Medulla oblongata (tissue), 1 donor: ENCODE data around the gene LMF1.
"Not testable (repeated sequence)": the region's sequence is repeated elsewhere in the genome, so short reads cannot be mapped to it uniquely, and the experiment has no call there.

Experiments
- DNase-seq: peaks from one replicate; pipeline ENCODE4 v3.0.0-alpha.2; 2015; ENCODE audit errors: extremely low spot score

LMF1 gene

DNA sequence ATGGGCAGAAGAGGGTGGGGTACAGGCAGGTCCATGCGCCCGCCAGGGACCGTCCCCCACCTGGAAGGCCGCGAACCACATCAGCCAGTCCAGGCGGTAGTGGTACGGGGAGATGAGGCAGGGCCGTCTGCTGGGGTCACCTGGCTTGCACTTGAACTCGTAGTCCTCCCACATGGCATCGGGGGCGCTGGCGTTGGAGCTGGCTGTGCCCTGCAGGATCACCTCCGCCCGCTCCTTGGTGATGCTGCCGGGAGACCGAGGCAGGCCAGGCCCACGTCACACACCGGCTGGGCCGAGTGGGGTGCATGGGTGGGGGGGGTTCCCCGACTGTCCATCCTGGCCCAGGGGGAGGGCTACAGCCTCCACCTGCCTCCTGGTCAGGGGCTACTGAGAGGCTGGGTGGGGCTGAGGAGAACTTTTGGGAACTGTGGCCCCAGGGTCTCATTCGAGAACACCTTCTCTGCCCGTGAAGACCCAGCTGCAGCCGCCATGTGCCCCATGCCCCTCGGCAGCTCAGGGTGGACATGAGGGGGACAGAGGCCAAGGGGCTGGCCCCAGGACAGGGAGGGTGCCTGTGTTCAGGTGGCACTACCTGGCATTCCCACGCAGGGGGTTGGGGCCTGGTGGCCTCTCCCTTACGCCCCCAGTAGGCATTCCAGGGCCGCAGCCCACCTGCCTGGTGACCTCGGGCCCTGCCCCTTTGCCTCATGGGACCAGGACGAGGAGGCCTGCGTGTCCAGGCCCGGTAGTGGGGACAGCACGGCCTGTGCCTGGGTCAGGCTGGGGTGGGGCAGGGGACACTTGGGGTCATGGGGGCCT lies 100.8 kb downstream of the LMF1 start:
- DNase-seq = no peak

DNA sequence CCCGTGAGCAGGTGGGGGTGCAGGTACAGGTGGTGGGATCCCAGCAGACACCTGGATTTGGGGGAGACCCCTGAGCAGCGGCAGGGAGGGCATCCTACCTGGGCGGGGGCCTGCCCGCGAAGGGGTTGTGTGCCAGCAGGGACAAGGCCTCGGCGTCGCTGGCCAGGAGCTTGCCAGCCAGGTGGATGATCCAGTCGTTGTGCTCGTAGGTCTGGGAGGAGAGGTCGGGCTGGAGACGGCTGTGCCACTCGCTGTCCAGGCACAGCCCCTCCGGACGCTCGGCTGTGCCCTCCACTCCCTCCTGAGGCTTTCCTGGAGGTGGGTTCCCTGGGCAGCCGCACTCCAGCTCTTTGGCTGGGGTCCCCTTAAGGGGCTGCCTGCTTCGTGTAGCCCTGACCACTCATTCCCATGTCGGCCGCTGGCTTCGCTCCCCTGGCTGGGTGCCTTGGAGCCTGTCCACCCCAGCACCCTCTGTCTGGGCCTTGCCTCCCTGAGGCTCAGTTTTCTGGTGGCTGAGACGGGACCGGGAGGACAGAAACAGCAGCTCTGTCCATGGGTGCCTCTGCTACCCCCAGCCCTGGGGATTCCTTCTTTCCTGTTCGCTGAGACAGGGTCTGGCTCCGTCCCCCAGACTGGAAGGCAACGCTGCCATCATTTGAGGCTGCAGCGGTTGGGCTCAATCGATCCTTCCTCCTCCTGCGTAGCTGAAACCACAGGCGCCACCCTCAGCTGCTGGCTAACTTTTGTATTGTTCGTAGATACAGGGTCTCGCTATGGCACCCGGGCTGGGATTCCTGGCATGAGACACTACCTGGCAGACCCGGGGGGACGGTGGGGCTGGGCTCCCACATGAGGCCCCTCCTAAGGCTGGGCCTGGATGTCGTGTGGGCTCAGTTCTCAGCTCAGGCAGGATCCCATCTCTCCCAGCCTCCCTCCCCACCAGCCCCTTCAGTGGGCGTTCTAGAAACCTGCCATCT lies 101.7 kb downstream of the LMF1 start:
- no peak for DNase-seq

DNA sequence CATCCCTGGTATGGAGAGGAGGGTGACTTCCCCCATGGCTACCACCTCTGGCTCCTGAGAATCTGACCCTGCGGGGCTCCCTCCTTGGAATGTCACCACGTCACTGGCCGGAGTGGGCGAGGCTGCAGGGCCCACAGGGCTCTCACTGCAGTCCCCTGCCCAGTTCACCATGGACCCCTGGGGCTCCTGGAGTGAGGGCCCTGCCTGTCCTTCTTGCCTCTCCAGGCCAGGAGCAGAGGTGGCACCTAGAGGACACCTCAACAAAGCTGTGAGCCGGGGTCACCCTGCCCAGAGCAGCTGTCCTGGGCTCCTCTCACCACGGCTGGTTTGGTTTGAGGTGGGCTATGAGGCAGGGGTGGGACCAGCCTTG lies 102.4 kb downstream of the LMF1 start:
- DNase-seq = no peak

DNA sequence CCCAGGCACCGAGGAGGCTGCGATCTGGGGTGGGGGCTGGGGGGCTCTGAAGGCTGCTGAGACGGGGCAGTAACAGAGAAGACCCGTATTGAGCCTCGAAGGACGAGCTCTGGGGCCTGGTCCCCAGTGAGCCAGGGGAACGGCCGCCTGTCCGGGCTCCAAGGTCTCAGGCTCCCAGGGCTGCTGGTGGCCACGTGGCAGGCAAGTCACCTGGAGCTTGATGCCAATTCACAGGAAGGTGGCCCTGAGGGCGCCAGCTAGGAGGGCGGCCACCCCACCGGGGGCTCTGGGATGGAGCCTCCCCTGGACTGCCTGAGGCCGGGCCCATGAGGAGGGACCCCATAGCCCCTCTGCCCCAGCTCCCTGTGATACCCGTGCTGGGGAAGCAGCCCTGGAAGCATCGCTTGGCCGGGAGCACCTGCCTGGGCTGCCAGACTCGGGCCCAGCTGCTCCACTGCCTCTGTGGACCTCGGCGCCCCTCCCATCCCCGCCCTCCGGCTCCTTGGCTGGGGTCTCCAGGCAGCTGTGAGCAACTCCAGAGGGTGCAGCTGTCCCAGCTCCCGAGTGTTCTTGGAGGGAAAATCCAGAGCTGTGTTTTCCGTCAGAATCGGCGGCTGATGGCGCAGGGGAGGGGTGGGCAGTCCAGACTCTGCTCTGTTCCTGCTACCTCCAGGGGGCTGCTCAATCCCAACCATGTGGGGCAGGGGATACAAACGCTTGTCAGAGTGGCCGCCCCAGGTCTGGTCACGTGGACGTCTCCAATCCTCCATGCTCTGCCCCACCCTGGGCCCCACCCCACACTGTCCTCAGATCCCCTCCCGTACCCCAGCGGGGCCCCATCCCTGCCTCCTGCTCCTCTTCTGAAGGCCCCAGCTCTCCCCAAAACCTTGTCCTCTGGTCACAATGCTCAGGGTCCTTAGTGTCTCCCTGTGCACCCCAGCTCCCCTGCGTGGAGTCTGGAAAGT lies 103.1 kb downstream of the LMF1 start:
- no peak for DNase-seq

DNA sequence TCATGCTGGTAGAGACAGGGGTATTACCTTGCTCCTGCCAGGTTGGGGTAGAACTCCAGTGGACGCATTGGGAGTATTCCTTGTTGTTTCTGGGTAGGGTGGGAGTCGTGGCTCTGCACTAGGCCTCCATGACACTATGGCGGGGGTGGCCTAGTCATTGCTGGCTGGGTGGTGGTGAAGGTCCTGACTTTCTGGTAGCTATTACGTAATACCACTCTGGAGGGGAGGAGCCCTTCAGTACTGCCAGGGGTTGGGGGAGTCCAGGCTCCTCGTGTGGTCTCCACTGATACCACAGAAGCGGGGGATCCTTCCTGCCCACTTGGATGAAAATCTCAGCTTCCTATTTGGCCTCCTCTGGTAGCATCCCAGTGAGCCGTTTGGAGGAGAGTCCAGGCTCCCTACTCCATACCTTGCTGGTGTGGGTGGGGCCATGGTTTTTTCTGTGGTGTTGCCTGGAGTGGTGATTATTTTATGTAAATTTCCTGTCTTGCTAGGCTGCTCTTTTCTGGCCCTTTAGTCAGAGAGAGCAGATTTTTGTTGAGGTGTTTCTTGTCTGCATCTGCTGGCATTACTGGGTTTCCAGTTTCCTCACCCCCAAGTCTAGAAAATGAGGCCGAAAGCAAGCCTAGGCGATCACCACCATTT lies 104.4 kb downstream of the LMF1 start:
- no peak for DNase-seq

DNA sequence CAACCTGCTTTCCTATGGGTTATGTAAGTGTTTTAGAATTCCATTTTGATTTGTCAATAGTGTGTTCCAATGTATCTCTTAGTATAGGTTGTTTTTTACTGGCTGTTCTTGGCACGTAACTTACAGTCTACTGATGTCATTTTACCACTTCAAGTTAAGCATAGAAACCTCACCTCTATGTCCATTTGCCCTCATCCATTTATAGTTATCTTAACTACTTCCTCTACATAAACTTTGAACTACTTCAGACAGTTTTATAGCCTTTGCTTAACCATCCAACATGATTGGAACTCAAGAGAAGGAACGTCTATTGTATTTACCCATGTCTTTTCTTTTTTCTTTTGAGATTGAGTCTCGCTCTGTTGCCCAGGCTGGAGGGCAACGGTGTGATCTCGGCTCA lies 105.8 kb downstream of the LMF1 start:
- DNase-seq = no peak

DNA sequence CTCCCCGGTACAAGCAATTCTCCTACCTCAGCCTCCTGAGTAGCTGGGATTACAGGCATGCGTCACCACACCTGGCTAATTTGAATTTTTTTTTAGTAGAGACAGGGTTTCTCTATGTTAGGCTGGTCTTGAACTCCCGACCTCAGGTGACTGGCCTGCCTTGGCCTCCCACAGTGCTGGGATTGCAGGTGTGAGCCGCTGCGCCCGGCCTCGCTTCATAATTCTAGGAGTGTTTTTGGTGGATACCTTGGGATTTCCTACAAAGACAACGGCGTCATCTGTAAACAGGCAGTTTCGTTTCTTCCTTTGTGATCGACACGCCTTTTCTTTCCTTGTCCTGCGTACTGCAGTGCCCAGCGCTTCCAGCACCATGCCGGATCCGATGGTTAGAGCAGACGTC lies 109.3 kb downstream of the LMF1 start:
- DNase-seq = no peak

DNA sequence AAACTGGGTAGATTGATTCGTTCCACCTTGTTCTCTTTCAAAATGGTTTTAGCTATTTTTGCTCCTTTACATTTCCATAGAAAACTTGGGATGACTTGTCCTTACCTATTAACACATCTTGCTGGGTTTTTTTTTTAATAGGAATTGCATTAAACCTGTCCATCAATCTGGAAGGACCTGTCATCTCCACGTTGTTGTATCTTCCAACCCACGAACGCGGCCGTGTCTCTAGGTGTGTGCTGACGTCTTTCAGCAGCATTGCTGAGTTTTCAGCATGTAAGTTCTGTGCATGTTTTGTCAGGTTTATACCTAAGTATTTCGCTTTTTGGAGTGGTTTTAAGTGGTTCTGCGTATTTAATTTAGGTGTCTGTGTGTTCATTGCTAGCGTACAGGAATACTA lies 109.9 kb downstream of the LMF1 start:
- no peak for DNase-seq

DNA sequence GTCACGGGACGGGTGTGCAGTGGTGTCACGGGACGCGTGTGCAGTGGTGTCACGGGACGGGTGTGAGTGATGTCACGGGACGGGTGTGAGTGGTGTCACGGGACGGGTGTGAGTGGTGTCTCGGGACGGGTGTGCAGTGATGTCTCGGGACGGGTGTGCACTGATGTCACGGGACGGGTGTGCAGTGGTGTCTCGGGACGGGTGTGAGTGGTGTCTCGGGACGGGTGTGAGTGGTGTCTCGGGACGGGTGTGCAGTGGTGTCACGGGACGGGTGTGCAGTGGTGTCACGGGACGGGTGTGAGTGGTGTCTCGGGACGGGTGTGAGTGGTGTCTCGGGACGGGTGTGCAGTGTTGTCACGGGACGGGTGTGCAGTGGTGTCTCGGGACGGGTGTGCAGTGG lies 111.8 kb downstream of the LMF1 start:
- DNase-seq = not testable (repeated sequence)

DNA sequence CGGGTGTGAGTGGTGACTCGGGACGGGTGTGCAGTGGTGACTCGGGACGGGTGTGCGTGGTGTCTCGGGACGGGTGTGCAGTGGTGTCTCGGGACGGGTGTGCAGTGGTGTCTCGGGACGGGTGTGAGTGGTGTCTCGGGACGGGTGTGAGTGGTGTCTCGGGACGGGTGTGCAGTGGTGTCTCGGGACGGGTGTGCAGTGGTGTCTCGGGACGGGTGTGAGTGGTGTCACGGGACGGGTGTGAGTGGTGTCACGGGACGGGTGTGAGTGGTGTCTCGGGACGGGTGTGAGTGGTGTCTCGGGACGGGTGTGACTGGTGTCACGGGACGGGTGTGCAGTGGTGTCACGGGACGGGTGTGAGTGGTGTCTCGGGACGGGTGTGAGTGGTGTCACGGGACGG lies 112.3 kb downstream of the LMF1 start:
- not testable (repeated sequence) for DNase-seq

DNA sequence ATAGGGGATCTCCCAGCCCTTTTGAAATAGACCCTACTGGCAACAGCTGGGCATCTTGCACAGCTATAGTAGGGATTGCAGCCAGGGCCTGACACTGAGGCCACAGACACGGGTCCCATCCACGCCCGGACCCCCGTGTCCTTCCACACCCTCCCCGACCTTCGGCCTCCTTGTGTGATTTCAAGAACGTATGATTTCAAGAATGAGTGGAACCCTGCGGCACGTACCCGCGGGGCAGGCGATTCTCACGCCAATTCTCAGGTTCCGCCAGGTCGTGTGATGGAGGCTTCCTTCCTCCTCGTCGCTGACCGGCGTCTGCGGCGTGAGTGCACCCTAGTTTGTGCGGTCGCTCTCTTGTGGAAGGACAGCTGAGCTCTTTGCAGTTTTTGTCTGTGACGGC lies 114.0 kb downstream of the LMF1 start:
- DNase-seq = no peak

DNA sequence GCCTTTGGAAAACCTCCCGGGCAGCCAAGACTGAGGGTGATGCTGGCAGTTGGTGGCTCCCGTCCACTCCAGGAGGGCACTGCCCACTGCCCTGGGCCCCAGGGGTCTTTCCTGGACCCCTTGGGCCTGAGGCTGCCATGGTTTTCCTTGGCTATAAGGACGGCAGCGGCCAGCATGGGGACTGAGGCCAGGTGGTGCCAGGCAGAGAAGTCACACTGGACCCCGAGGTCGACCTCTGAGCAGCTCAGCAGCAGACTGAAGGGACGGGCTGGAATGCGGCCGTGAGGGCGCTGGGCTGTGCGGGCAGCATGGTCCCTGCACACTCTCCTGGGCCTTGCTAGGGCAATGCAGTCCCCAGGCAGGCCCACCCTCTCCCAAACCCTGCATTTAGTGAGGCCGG lies 114.7 kb downstream of the LMF1 start:
- DNase-seq = no peak

DNA sequence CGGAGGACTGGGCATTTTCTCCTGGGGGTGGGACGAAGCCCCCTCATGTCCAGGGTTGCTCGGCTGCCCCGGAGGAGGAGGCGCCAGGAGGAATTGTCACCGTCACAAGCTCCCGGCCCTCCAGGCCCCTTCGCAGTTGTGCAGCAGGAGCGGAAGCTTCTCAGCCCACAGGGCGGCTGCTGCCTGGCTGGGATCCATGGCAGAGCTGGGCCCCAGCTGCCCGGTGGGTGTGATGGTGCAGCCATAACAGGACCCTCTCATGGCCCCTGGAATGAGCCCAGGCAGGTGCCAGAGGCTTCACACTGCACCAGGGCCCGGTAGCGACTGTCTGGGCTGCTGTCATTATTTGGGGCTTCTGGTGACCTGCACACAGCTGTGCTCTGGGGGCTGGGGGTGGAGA lies 115.3 kb downstream of the LMF1 start:
- no peak for DNase-seq

DNA sequence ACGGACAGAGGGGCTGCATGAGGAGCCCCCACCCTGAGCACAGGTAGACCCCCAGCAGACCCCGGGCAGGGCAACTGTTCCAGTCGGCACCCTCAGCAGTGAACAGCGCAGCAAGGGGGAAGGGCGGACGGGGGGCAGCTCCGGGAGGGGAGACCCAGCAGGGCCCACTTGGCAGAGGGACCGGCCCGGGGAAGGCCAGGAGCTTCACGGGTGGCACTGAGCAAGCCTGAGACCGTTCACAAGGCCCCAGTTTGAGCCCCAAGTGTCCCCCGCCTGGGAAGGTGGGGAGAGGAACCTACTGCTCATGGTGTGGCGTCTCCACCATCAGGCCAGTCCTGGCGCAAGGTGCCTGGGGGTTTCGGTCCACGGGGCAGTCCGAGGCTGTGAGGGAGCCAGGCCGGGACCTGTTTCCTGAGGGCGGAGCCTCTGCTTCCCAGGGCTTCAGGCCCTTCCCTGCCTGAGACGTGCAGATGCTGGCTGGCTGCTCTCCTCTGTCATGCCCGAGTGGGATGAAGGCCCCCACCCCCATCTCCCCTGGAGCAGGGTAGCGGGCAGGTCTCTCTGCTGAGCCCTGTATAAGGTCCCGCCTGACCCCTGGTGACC lies 115.9 kb downstream of the LMF1 start:
- DNase-seq = no peak

DNA sequence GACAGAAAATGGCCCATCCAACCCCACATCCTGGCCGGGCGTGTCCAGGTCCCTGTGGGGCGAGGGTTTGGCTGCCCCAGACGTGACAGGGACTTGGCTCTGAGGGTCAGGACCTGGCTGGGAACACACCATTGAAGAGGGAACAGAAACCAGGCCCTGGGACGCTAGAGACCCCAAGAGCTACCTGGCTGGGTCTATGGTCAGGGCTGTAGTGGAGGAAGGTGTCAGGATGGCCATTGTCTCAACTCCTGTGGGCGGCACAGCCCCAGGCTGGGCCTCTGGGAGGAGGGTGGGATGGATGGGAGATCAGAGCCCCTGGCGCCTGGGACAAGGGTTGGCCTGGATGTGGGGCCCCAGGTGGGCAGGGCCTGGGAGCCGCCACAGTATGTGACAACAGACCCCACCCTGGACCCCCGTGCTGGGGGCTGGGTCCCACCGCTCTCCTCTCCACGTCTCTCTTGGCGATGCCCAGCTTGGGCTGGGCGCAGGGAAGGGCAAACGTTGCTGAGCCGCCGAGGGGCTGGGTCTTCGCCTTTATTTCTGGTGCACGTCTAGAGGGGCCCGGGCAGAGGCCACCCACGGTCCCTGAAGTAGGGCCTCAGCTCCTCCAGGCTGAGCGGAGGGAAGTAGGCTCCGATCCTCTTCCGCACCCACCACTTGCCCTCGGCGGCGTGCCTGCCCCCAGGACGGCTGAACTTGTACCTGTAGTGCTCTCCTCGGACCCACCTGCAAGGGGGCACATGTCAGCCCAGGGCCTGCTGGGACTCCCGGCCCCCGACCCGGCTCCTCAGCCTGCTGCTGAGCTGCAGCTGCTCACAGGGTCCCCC lies 116.6 kb downstream of the LMF1 start:
- DNase-seq = no peak

DNA sequence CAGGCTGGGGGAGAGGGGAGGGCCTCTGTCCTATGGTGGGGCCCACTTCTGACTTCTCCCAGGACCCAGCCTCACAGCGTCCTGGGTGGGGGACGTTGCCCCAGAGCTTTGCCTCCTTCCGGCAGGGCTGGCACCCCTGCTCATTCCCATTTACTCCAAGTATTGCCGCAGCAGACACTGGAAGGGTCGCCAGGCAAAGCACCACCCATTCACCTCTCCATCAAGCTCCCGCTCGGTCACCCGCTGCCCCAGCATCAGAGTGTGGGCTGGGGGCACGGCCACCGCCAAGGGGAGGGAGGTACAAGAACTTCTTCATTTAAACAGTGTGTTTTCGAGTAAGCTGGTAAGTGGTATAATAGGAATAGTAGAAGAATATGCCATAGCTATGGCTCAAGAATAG lies 117.5 kb downstream of the LMF1 start:
- DNase-seq = no peak

DNA sequence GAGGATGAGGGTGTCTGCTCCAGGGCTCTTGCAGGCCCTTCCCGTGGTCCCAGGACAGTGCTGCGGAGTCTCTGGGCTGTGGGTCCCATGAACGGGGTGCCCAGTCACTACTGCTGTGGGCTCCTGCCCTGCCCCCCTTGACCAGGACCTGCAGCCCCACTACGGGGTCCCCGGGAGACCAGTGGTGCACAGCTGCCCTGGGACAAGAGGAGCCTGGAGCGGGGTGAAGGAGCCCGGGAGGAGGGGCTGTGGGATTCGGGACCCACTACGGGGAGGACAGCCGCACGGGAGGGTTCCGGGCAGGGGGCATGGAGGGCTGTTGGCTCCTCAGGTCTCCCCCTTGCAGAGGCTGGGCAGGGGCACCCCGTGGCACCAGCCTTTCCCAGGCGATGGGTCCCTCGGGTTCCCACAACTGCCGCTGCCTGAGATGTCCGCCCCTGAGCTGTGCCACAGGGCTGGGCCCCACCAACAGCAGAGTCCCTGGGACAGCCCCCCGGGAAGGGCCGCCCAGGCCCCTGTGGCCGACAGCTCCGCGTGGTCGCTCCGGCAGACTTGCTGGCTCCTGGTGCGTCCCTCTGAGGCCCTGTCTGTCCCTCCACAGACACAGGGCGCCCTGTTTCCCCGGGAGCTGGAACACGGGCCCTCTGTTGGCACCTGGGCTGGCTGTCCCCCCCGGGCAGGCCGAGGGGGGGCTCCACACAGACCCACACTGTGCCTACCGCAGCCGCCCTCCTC lies 118.2 kb downstream of the LMF1 start:
- DNase-seq = peak; percentile 77

DNA sequence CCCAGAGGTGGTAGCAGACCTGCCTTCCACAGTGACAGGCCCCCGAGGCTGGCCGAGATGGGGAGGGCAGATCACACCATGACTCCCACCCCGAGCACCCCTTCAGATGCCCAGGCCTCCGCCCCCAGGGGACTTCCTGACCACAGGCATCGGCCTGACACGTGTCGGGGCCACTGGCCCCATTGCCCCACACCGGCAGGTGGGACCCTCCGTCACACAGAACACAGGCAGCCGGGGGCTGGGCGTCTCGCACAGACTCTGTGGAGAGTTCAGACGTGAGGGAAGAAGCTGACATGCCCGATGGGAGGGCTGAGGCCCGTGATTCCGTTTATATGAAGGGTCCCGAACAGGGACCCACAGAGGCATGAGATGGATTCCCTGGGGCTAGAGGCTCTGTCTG lies 118.9 kb downstream of the LMF1 start:
- no peak for DNase-seq

DNA sequence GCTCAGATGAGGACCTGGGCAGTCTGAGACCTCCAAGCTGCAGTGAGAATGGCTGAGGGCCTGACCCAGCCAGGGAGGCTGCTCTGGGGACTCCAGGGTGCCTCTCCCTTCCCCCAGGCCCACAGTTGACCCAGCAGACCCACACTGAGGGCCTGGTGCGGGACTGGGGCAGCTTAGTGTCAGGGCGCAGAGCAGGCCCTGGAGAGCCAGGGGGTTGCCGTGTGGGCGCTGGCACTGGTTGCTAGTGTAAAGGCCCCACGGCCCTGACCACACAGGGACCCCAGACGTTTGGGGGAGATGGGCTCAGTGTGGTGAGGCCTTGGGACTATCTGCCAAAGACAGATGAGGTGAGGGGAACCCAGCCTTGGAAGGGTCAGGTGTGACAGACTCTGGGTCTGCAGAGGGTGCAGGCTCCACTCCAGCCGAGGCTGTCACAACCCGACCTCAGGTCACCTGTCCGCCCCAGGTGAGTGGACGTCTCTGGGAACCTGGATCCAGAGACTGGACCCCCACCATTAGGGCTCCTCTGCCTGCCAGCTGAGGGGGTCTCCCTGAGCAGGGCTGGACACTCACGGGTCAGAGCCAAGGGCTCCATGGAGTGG lies 119.5 kb downstream of the LMF1 start:
- no peak for DNase-seq
